GM20431 (cell line): Measurements from ENCODE around the gene DGAT2.
"Not testable (repeated sequence)": the region's sequence is repeated elsewhere in the genome, so short reads cannot be mapped to it uniquely, and the experiment has no call there.

Source experiments
- in situ Hi-C: fragments of 300-500 bp; cut with MseI, MboI; formaldehyde crosslinking; loops from one replicate; pipeline ENCODE4 v1.15.0; 2020; ENCODE audit warnings: low sequenced_read_pairs; ENCODE audit not compliant: unreplicated experiment

DGAT2 gene

GRCh38 chr11:75743711-75744563, 24.6 kb upstream of the DGAT2 start:
- in situ Hi-C loops: loop anchor here (25.0 kb wide), 1 partner anchor 118 kb away; no protein-coding TSS in a partner anchor

GRCh38 chr11:75745807-75746206, 22.8 kb upstream of the DGAT2 start:
- in situ Hi-C loops: loop anchor here (25.0 kb wide), 1 partner anchor 116 kb away; no protein-coding TSS in a partner anchor

- in situ Hi-C loops: loop anchor here (25.0 kb wide), 1 partner anchor 114 kb away; no protein-coding TSS in a partner anchor
These were observed 19.8 kb upstream of the DGAT2 start for GRCh38 chr11:75748729-75749273.

GRCh38 chr11:75754933-75755332, 13.6 kb upstream of the DGAT2 start:
- in situ Hi-C loops: not testable (repeated sequence)

- in situ Hi-C loops: no loop called here
These were observed 10.9 kb upstream of the DGAT2 start for GRCh38 chr11:75757651-75758050.

- in situ Hi-C loops: no loop called here
These were observed 8.7 kb upstream of the DGAT2 start for GRCh38 chr11:75759832-75760231.

- in situ Hi-C loops: no loop called here
These were observed 8.3 kb upstream of the DGAT2 start for GRCh38 chr11:75760243-75760642.

GRCh38 chr11:75760710-75761493, 7.7 kb upstream of the DGAT2 start:
- in situ Hi-C loops: no loop called here

- in situ Hi-C loops: no loop called here
These were observed 6.4 kb upstream of the DGAT2 start for GRCh38 chr11:75762158-75762557.

- in situ Hi-C loops: no loop called here
These were observed 5.7 kb upstream of the DGAT2 start for GRCh38 chr11:75762885-75763284.

GRCh38 chr11:75763846-75764245, 4.7 kb upstream of the DGAT2 start:
- in situ Hi-C loops: no loop called here

GRCh38 chr11:75765116-75765515, 3.5 kb upstream of the DGAT2 start:
- in situ Hi-C loops: no loop called here

- in situ Hi-C loops: no loop called here
These were observed 1.9 kb upstream of the DGAT2 start for GRCh38 chr11:75766443-75767227.

GRCh38 chr11:75767228-75767572, 1.4 kb upstream of the DGAT2 start:
- in situ Hi-C loops: no loop called here

GRCh38 chr11:75767793-75768111, 826 bp upstream of the DGAT2 start:
- in situ Hi-C loops: no loop called here

- in situ Hi-C loops: no loop called here
These were observed 562 bp downstream of the DGAT2 start for GRCh38 chr11:75768909-75769771.

- in situ Hi-C loops: no loop called here
These were observed 1.5 kb downstream of the DGAT2 start for GRCh38 chr11:75770102-75770501.

- in situ Hi-C loops: no loop called here
These were observed 3.2 kb downstream of the DGAT2 start for GRCh38 chr11:75771646-75772410.
